ENCODE measurements around the gene DDX1. TPM values are rescaled to one million over a fixed set of nuclear protein-coding genes. Genes with fewer than 3 reads are reported as not detected.
"Not testable (repeated sequence)": the region's sequence is repeated elsewhere in the genome, so short reads cannot be mapped to it uniquely, and the experiment has no call there.

The DDX1 gene
- total RNA-seq, 2 experiments from 2014 or later, result 42.7 to 91.8 TPM

DNA sequence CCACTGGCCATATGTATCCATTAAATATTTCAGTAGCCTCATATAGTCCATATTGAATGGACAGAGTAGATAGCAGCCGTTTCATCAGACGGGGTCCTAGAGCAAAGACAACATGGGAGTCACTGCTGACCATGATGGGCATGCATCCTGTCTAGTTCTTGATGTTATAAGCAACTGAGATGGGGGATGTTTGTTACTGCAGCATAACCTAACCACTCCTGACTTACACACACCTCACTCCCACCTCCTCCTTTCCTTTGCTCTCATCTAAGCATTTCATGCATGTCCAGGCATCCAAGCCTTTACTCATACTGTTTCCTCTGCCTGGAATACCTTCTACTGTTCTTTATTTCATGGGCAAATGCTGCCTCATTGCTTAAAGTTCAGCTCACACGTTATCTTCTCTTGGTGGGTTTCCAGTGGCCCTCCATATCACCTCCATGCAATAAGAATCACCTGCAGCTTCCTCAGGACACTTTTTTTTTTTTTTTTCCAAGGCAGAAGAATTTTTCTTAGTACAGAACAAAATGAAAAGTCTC, 87.8 kb downstream of the DDX1 start:
- no TSS peak for BruUV-seq (replicated peaks)
- Histone ChIP-seq H4K20me1 (ENCODE audit: insufficient read depth, low read length) (no peaks in the 10 kb centered on the region), H3K4me1 (ENCODE audit: insufficient read depth, low read length, poor library complexity, severe bottlenecking) (no peaks in the 10 kb centered on the region), H3K4me2 (ENCODE audit: low read length) (no peak overlapping the region), H3K27ac (ENCODE audit: low read depth, low read length, poor library complexity, severe bottlenecking) (no peak overlapping the region), H2AFZ (ENCODE audit: low read length) (no peak overlapping the region), H3K9me2 (ENCODE audit: insufficient read depth, low read length) (no peaks in the 10 kb centered on the region), H3K9me3 (ENCODE audit: low read length) (no peaks in the 10 kb centered on the region), H3K4me3 (ENCODE audit: low read depth, low read length, poor library complexity, severe bottlenecking) (no peak overlapping the region), H3K79me2 (ENCODE audit: insufficient read depth, low read depth, low read length) (no peaks in the 10 kb centered on the region), H3K36me3 (ENCODE audit: insufficient read depth, low read length) (no peaks in the 10 kb centered on the region)
- ChIA-PET CTCF (ENCODE audit: unreplicated experiment) (no interaction called here), POLR2A (no interaction called here)
- DNase-seq (ENCODE audit: low spot score), result no peak
- TF ChIP-seq EZH2phosphoT487 (IDR thresholded peaks at IDR 0.05; ENCODE audit: borderline replicate concordance, low read depth, low read length) (no peak), CTCF (conservative IDR thresholded peaks at IDR 0.05; ENCODE audit: low read length) (no peak)
- intact Hi-C loops (cut with micrococcal nuclease; ENCODE audit: unreplicated experiment), result no loop called here

DNA sequence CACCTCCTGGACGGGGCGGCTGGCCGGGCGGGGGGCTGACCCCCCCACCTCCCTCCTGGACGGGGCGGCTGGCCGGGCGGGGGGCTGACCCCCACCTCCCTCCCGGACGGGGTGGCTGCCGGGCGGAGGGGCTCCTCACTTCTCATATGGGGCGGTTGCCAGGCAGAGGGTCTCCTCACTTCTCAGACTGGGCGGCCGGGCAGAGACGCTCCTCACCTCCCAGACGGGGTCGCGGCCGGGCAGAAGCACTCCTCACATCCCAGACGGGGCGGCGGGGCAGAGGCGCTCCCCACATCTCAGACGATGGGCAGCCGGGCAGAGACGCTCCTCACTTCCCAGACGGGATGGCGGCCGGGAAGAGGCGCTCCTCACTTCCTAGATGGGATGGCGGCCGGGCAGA, 88.5 kb downstream of the DDX1 start:
- H4K20me1 ChIP-seq (ENCODE audit: insufficient read depth, low read length); CTCF ChIA-PET (ENCODE audit: unreplicated experiment); H3K79me2 ChIP-seq (ENCODE audit: insufficient read depth, low read depth, low read length); H3K36me3 ChIP-seq (ENCODE audit: insufficient read depth, low read length); DNase-seq (ENCODE audit: low spot score); H2AFZ ChIP-seq (ENCODE audit: low read length); H3K9me3 ChIP-seq (ENCODE audit: low read length); intact Hi-C loops (cut with micrococcal nuclease; ENCODE audit: unreplicated experiment); H3K9me2 ChIP-seq (ENCODE audit: insufficient read depth, low read length); POLR2A ChIA-PET; H3K27ac ChIP-seq (ENCODE audit: low read depth, low read length, poor library complexity, severe bottlenecking); BruUV-seq (replicated peaks); H3K4me3 ChIP-seq (ENCODE audit: low read depth, low read length, poor library complexity, severe bottlenecking); H3K4me1 ChIP-seq (ENCODE audit: insufficient read depth, low read length, poor library complexity, severe bottlenecking); H3K4me2 ChIP-seq (ENCODE audit: low read length): not testable (repeated sequence)

Other genes starting within 250 kb of the DDX1 start
- gene NBAS, start 30.5 kb upstream of the DDX1 start, total RNA-seq (2014; rRNA removed; shearing (Covaris generic)), result 23.2 and 28.8 TPM in 2 replicates
- 23.5 and 24.4 TPM in 2 replicates for gene NBAS, start 30.5 kb upstream of the DDX1 start, total RNA-seq (2022)